Sigmoid colon (tissue), 4 donors: ENCODE data around the gene ARHGAP28.

ENCODE experiments used
- CTCF ChIP-seq, 4 experiments: fragments of 450-650 bp in 3 of 4; fragments of 200-600 bp in 1 of 4; IDR thresholded peaks; one replicate each; pipeline ENCODE4 v1.5.1; 2016 to 2019; ENCODE audit warnings: antibody characterized with exemption in 4 of 4, mild to moderate bottlenecking in 3 of 4, moderate library complexity in 2 of 4
- POLR2A ChIP-seq, 2 donors: fragments of 450-650 bp; IDR thresholded peaks; one replicate each; pipeline ENCODE4 v1.6.1; 2016; ENCODE audit warnings: antibody characterized with exemption in 2 of 2, mild to moderate bottlenecking in 2 of 2, moderate library complexity in 2 of 2
- POLR2AphosphoS5 ChIP-seq, 4 donors: sonication (generic); formaldehyde crosslinking; IDR thresholded peaks; one replicate each; pipeline ENCODE4 v1.6.1; 2017; ENCODE audit warnings: antibody characterized with exemption in 4 of 4

GRCh38 chr18:6920099-6920955 is 190.8 kb downstream of the ARHGAP28 start:
- TF ChIP-seq POLR2AphosphoS5 (IDR thresholded peaks at IDR 0.05): no peak
- TF ChIP-seq CTCF (IDR thresholded peaks at IDR 0.05): peak; percentile 37 to 68 (median 56)
- no peak for TF ChIP-seq POLR2A (IDR thresholded peaks at IDR 0.05)
